Kidney epithelial cell (primary cell): ENCODE results near the gene OR4C15. TPM values are rescaled to one million over a fixed set of nuclear protein-coding genes. Genes with fewer than 3 reads are reported as not detected.

ENCODE experiments used
- DNase-seq: peaks from one replicate; pipeline ENCODE4 v3.0.0-alpha.2; 2010; ENCODE audit warnings: low read depth
- H3K27me3 ChIP-seq: 2 replicates; pipeline ENCODE4 v1.6.0; 2011; ENCODE audit warnings: low read length; ENCODE audit not compliant: control insufficient read depth, insufficient read depth
- H3K36me3 ChIP-seq: 2 replicates; pipeline ENCODE4 v1.5.1; 2011; ENCODE audit warnings: low read length; ENCODE audit not compliant: control insufficient read depth, insufficient read depth
- H3K4me3 ChIP-seq: 2 replicates; pipeline ENCODE4 v1.5.1; 2011; ENCODE audit warnings: low read depth, mild to moderate bottlenecking, control low read depth, low read length
- total RNA-seq: library from RNA; depleted of rRNA; stranded (reverse); fragments of >200 nt; gene quantifications from 2 replicates; pipeline ENCODE4 v1.2.3, GENCODE V29; 2015
- TF ChIP-seq, protein P1 (sequence below): IDR thresholded peaks from 2 replicates; pipeline ENCODE4 v1.5.1; 2011; ENCODE audit warnings: mild to moderate bottlenecking, moderate library complexity, low read length, control low read depth, inconsistent platforms; ENCODE audit not compliant: insufficient read depth, poor library complexity, severe bottlenecking

The OR4C15 gene
- total RNA-seq, result not detected in 2 replicates

DNA sequence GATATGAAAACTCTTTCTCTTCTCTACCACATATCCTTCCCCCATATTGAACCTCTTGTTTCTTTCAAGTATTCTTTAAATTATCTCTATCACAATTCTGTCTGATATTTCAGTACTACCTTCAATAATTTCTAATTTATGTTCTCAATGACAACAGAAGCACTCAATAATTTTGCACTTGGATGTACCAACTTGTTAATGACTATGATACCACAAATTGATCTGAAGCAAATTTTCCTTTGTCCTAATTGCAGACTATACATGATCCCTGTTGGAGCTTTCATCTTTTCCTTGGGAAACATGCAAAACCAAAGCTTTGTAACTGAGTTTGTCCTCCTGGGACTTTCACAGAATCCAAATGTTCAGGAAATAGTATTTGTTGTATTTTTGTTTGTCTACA lies at the start of gene OR4C15:
Gene OR4C15 (plus strand): TSS at position 301 of the 400 bp plus-strand sequence. CDS start 0 bp downstream, at position 301.
- no peak for DNase-seq
- TF ChIP-seq, protein P1, sequence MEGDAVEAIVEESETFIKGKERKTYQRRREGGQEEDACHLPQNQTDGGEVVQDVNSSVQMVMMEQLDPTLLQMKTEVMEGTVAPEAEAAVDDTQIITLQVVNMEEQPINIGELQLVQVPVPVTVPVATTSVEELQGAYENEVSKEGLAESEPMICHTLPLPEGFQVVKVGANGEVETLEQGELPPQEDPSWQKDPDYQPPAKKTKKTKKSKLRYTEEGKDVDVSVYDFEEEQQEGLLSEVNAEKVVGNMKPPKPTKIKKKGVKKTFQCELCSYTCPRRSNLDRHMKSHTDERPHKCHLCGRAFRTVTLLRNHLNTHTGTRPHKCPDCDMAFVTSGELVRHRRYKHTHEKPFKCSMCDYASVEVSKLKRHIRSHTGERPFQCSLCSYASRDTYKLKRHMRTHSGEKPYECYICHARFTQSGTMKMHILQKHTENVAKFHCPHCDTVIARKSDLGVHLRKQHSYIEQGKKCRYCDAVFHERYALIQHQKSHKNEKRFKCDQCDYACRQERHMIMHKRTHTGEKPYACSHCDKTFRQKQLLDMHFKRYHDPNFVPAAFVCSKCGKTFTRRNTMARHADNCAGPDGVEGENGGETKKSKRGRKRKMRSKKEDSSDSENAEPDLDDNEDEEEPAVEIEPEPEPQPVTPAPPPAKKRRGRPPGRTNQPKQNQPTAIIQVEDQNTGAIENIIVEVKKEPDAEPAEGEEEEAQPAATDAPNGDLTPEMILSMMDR, result no peak
- Histone ChIP-seq H3K4me3 (no peak within 1 kb of the TSS), H3K27me3 (no peaks in the 10 kb centered on the region), H3K36me3 (no peaks in the 10 kb centered on the region)

DNA sequence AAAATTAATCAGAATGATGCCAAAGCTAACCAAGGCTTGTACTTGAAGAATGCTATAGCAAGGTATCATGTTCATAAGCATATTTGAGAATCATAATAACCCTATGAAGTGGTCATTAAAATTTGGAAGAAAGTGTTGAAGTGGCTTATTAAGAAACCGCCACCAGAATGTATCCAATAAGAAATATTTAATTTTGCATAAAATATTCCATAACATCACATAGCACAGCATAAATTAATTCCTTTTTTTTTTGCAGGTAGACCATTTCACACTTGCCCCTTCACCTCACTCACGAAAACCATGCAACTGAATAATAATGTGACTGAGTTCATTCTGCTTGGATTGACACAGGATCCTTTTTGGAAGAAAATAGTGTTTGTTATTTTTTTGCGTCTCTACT lies 17.6 kb downstream of the OR4C15 start, which contains the start of gene OR4C16:
Gene OR4C16 (plus strand): TSS at position 301 of the 400 bp plus-strand sequence. CDS start 0 bp downstream, at position 301.
- DNase-seq, result no peak

DNA sequence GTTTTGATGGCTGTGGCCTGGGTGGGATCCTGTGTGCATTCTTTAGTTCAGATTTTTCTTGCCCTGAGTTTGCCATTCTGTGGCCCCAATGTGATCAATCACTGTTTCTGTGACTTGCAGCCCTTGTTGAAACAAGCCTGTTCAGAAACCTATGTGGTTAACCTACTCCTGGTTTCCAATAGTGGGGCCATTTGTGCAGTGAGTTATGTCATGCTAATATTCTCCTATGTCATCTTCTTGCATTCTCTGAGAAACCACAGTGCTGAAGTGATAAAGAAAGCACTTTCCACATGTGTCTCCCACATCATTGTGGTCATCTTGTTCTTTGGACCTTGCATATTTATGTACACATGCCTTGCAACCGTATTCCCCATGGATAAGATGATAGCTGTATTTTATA lies 18.3 kb downstream of the OR4C15 start:
- no peak for DNase-seq
- no peak overlapping the region for H3K4me3 ChIP-seq

More for the DNA sequence above, 17.6 kb downstream of the OR4C15 start, which contains the start of gene OR4C16:
- TF ChIP-seq, protein P1, result no peak
- Histone ChIP-seq H3K36me3 (no peaks in the 10 kb centered on the region), H3K27me3 (no peaks in the 10 kb centered on the region), H3K4me3 (no peak within 1 kb of the TSS)

More for the DNA sequence above, 18.3 kb downstream of the OR4C15 start:
- Histone ChIP-seq H3K36me3 (no peaks in the 10 kb centered on the region), H3K27me3 (no peaks in the 10 kb centered on the region)
- TF ChIP-seq, protein P1, result no peak

Other genes with a start within 250 kb of the OR4C15 start
- gene OR4A16, start 211.3 kb upstream of the OR4C15 start, total RNA-seq, result not detected in 2 replicates
- gene OR4A15, start 186.5 kb upstream of the OR4C15 start, total RNA-seq, result not detected in 2 replicates
- not detected in 2 replicates for gene OR4C16, start 17.7 kb downstream of the OR4C15 start, total RNA-seq
- gene OR4C11, start 53.2 kb downstream of the OR4C15 start, total RNA-seq, result not detected in 2 replicates
- gene OR4P4, start 80.6 kb downstream of the OR4C15 start, total RNA-seq, result not detected in 2 replicates
- not detected in 2 replicates for gene OR4S2, start 93.9 kb downstream of the OR4C15 start, total RNA-seq
- not detected in 2 replicates for gene OR4C6, start 107.7 kb downstream of the OR4C15 start, total RNA-seq
- not detected in 2 replicates for gene OR5D13, start 219.0 kb downstream of the OR4C15 start, total RNA-seq
- gene OR5D14, start 241.1 kb downstream of the OR4C15 start, total RNA-seq, result not detected in 2 replicates